Panc1 (cell line): ENCODE results near the gene RIPOR3. TPM values are rescaled to one million over a fixed set of nuclear protein-coding genes. Genes with fewer than 3 reads are reported as not detected.

ENCODE experiments used
- ATAC-seq: fragments of 200-7000 bp; cut with Tn5 transposase; 2 replicates; pipeline ENCODE4 v1.9.1; 2020; ENCODE audit warnings: mild to moderate bottlenecking, moderate library complexity
- BruUV-seq: library from RNA; stranded (reverse); fragments of 400-500 nt; replicated peaks from 2 replicates; lab custom pipeline; 2021; lab: Mats Ljungman, UMichigan
- CTCF ChIA-PET: fragments of 300-600 bp; sonication (Branson Sonifier 250); formaldehyde crosslinking; loops from one replicate; lab custom pipeline; 2022; ENCODE audit warnings: antibody characterized with exemption; lab: Charles Lee
- POLR2A ChIA-PET: fragments of 300-600 bp; sonication (Branson Sonifier 250); formaldehyde crosslinking; loops from one replicate; lab custom pipeline; 2022; ENCODE audit warnings: antibody characterized with exemption; lab: Charles Lee
- DNase-seq: peaks from one replicate; pipeline ENCODE4 v3.0.0-alpha.2; 2010; ENCODE audit warnings: low read depth, low spot score
- H3K27ac ChIP-seq: 2 replicates; pipeline ENCODE4 v1.5.1; 2011; ENCODE audit warnings: mild to moderate bottlenecking, low read length, inconsistent platforms
- H3K27me3 ChIP-seq: fragments of 200-500 bp; sonication (Bioruptor generic); 2 replicates; pipeline ENCODE4 v1.6.0; 2014; ENCODE audit warnings: low read length, inconsistent platforms; ENCODE audit not compliant: control insufficient read depth, insufficient read depth
- H3K36me3 ChIP-seq: fragments of 200-500 bp; sonication (Bioruptor generic); 2 replicates; pipeline ENCODE4 v1.5.1; 2014; ENCODE audit warnings: inconsistent platforms, mild to moderate bottlenecking, low read length, moderate library complexity; ENCODE audit not compliant: control insufficient read depth, insufficient read depth
- H3K4me1 ChIP-seq: 2 replicates; pipeline ENCODE4 v1.5.1; 2011; ENCODE audit warnings: inconsistent platforms, mild to moderate bottlenecking, low read length, moderate library complexity; ENCODE audit not compliant: control insufficient read depth, insufficient read depth
- H3K4me3 ChIP-seq, 2 experiments: 2 replicates each; pipeline ENCODE4 v1.5.1; 2011 to 2012; ENCODE audit warnings: low read depth in 2 of 2, low read length in 2 of 2, mild to moderate bottlenecking in 2 of 2, inconsistent platforms in 1 of 2, moderate library complexity in 1 of 2
- H3K9me3 ChIP-seq: fragments of 200-500 bp; sonication (Bioruptor generic); 2 replicates; pipeline ENCODE4 v1.5.1; 2014; ENCODE audit warnings: low read depth, mild to moderate bottlenecking, inconsistent platforms, low read length, moderate library complexity; ENCODE audit not compliant: control insufficient read depth, insufficient read depth
- CTCF ChIP-seq: fragments of 450-650 bp; IDR thresholded peaks from 2 replicates; pipeline ENCODE4 v1.5.1; 2017; ENCODE audit warnings: mild to moderate bottlenecking
- POLR2AphosphoS5 ChIP-seq: IDR thresholded peaks from 2 replicates; pipeline ENCODE4 v1.6.1; 2012; ENCODE audit warnings: mild to moderate bottlenecking, low read depth, low read length, moderate library complexity
- SIN3A ChIP-seq: IDR thresholded peaks from 2 replicates; pipeline ENCODE4 v1.6.1; 2012; ENCODE audit warnings: low read depth, mild to moderate bottlenecking, low read length, moderate library complexity, borderline replicate concordance; ENCODE audit not compliant: insufficient read depth
- TCF7L2 ChIP-seq: IDR thresholded peaks from 2 replicates; pipeline ENCODE4 v1.6.1; 2011; ENCODE audit warnings: mild to moderate bottlenecking, low read depth, low read length, inconsistent platforms
- in situ Hi-C: cut with HindIII; loops from 2 replicates; pipeline ENCODE4 v1.10.0; 2016; ENCODE audit warnings: low sequenced_read_pairs, low pct_unique_long_range_greater_than_20kb
- intact Hi-C: fragments of 100-400 bp; cut with micrococcal nuclease; formaldehyde crosslinking; loops from one replicate; pipeline ENCODE4 v1.10.0; 2022; ENCODE audit not compliant: unreplicated experiment
- total RNA-seq: library from RNA; stranded (reverse); gene quantifications from one replicate; pipeline ENCODE4 v1.2.1, GENCODE V29; 2021; ENCODE audit not compliant: unreplicated experiment
- TF ChIP-seq, protein P1 (sequence below), 2 experiments: IDR thresholded peaks; 2 replicates each; pipeline ENCODE4 v1.6.1; 2011 to 2012; ENCODE audit warnings: low read depth in 2 of 2, control low read depth in 1 of 2, low read length in 1 of 2, mild to moderate bottlenecking in 1 of 2, moderate library complexity in 1 of 2; ENCODE audit not compliant: insufficient read depth in 1 of 2

The RIPOR3 gene
- total RNA-seq, 1 experiment from 2014 or later: 92.5 TPM

DNA sequence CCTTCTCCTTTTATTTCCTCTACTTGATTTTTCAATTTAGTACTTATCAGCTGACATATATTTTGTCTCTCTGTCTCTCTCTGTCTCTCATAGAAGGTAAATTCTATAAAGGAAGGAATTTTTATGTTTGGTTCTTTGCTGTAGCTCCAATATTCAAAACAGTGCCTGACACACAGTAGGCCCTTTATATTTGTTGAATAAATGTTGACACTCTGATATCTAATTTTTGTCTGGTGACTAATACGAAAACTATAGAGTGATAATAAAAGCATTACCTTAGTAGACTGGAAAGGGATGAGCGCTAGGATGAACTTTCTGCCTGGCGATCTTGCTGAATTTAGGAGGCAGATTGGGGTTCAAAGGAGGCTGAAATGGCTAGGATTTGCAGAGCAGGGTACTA lies 138.4 kb downstream of the RIPOR3 start:
- Histone ChIP-seq H3K36me3 (no peaks in the 10 kb centered on the region), H3K4me3 (no peak overlapping the region), H3K27me3 (no peaks in the 10 kb centered on the region), H3K4me1 (0 out of 2 replicates have a peak, but pooled peaks cover 3% of the 10 kb centered on the region), H3K27ac (no peak overlapping the region), H3K9me3 (no peaks in the 10 kb centered on the region)
- intact Hi-C loops (no loop called here), in situ Hi-C loops (no loop called here)
- ATAC-seq (no peak), DNase-seq (no peak)
- no TSS peak for BruUV-seq
- ChIA-PET POLR2A (no interaction called here), CTCF (no interaction called here)
- TF ChIP-seq TCF7L2 (no peak), CTCF (no peak), SIN3A (no peak), POLR2AphosphoS5 (no peak)
- TF ChIP-seq, protein P1, sequence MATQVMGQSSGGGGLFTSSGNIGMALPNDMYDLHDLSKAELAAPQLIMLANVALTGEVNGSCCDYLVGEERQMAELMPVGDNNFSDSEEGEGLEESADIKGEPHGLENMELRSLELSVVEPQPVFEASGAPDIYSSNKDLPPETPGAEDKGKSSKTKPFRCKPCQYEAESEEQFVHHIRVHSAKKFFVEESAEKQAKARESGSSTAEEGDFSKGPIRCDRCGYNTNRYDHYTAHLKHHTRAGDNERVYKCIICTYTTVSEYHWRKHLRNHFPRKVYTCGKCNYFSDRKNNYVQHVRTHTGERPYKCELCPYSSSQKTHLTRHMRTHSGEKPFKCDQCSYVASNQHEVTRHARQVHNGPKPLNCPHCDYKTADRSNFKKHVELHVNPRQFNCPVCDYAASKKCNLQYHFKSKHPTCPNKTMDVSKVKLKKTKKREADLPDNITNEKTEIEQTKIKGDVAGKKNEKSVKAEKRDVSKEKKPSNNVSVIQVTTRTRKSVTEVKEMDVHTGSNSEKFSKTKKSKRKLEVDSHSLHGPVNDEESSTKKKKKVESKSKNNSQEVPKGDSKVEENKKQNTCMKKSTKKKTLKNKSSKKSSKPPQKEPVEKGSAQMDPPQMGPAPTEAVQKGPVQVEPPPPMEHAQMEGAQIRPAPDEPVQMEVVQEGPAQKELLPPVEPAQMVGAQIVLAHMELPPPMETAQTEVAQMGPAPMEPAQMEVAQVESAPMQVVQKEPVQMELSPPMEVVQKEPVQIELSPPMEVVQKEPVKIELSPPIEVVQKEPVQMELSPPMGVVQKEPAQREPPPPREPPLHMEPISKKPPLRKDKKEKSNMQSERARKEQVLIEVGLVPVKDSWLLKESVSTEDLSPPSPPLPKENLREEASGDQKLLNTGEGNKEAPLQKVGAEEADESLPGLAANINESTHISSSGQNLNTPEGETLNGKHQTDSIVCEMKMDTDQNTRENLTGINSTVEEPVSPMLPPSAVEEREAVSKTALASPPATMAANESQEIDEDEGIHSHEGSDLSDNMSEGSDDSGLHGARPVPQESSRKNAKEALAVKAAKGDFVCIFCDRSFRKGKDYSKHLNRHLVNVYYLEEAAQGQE (IDR thresholded peaks at IDR 0.05; ENCODE audit: insufficient read depth in 1 of 2, low read depth in 2 of 2, low read length in 1 of 2): no peak

GRCh38 chr20:50551288-50551687 lies 140.1 kb downstream of the RIPOR3 start:
- H3K4me3 ChIP-seq: no peak overlapping the region
- ATAC-seq (no peak), DNase-seq (no peak)
- ChIA-PET POLR2A (no interaction called here), CTCF (no interaction called here)
- no peaks in the 10 kb centered on the region for H3K36me3 ChIP-seq
- peaks cover 9% of the 10 kb centered on the region for H3K4me1 ChIP-seq
- TF ChIP-seq CTCF: no peak
- H3K27ac ChIP-seq: no peak overlapping the region
- H3K9me3 ChIP-seq: no peaks in the 10 kb centered on the region
- H3K27me3 ChIP-seq: no peaks in the 10 kb centered on the region
- no TSS peak for BruUV-seq
- intact Hi-C loops: no loop called here
- in situ Hi-C loops: no loop called here

GRCh38 chr20:50550531-50550930 lies 140.8 kb downstream of the RIPOR3 start:
- Histone ChIP-seq H3K36me3 (no peaks in the 10 kb centered on the region), H3K4me3 (no peak overlapping the region), H3K27ac (no peak overlapping the region), H3K4me1 (peaks cover 15% of the 10 kb centered on the region), H3K27me3 (no peaks in the 10 kb centered on the region), H3K9me3 (no peaks in the 10 kb centered on the region)
- no peak for ATAC-seq
- ChIA-PET POLR2A (no interaction called here), CTCF (no interaction called here)
- in situ Hi-C loops (no loop called here), intact Hi-C loops (no loop called here)
- no TSS peak for BruUV-seq
- no peak for TF ChIP-seq CTCF
- no peak for TF ChIP-seq TCF7L2
- no peak for TF ChIP-seq POLR2AphosphoS5
- no peak for TF ChIP-seq SIN3A
- TF ChIP-seq, protein P1 (IDR thresholded peaks at IDR 0.05; ENCODE audit: insufficient read depth in 1 of 2, low read depth in 2 of 2, low read length in 1 of 2): no peak
- DNase-seq: no peak
